Nucleus accumbens (tissue), 56 donors: Measurements from ENCODE around the gene PLEKHJ1.
"Not testable (repeated sequence)": the region's sequence is repeated elsewhere in the genome, so short reads cannot be mapped to it uniquely, and the experiment has no call there.

Source experiments
- DNase-seq, 56 donors: peaks; one replicate each; lab custom pipeline; 2025; lab: John Stamatoyannopoulos, UW

The PLEKHJ1 gene

GRCh38 chr19:2236314-2237050 lies at the start of gene PLEKHJ1, which contains the start of gene SF3A2:
TSS of gene PLEKHJ1 (minus strand) at chr19:2236329. CDS start at chr19:2236248, 81 bp downstream.
TSS of gene SF3A2 (plus strand) at chr19:2236824. CDS start at chr19:2243419, 6,595 bp downstream.
- DNase-seq, result peak; percentile 36 to 99 (median 94)

DNA sequence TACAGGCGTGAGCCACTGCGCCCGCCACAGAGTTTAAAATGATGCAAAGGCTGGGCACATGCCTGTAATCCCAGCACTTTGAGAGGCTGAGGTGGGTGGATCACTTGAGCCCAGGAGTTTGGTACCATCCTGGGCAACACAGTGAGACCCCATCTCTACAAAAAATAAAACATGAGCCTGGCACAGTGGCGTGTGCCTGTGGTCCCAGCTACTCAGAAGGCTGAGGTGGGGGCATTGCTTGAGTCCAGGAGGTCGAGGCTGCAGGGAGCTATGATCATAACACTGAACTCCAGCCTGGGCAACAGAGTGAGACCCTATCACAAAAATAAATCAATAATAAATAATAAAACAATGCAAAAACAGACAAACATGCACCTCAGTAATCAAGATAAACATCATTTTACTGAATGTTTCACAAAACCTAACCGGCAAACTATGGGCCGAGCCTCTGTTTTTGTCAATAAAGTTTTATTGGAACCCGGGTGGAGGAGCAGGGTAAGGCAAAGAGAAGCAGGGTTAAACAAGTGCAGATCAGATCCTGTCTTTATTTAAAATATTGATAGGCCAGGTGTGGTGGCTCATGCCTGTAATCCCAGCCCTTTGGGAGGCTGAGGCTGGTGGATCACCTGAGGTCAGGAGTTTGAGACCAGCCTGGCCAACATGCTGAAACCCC lies 47.8 kb upstream of the PLEKHJ1 start:
- DNase-seq, result no peak

GRCh38 chr19:2282862-2283237 lies 46.7 kb upstream of the PLEKHJ1 start:
- no peak for DNase-seq

DNA sequence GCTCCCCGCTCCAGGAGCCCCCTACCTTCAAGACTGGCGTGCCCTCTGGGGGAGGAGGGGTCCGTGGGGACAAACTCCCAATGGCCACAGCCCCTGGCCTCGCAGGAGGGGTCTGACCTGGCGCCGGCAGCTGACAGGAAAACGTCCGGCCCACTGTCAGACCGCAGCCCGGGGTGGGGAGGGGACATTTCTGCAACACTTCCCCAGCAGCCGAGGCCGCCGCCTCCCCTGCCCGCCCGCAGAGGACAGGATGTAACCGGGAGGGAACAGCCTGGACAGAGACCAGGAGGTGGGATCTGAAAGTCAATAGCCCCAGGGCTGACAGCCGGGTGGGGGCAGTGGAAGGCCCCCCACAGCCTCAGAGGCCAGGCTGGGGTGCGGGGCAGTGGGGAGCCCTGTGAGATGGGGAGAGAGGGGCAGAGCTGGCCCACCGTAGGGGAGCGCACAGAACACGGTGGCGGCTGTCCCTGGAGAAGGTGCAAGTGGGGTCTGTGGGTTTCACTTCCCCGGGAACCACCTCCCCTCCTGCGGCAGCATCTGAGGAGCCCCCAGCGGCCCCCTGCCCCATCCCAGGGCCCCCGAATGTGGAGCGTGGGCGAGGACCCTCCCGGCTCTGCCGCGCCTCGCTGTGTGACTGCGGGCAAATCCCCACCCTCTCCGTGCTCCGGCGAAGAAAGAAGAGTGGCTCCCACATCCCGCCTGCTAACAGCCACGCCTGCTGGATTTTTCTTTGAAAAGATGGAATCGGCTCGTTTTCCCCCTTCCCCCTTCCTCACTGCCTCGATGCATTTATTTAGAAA lies 46.1 kb upstream of the PLEKHJ1 start, which contains the start of gene PEAK3:
Gene PEAK3 (minus strand): TSS at position 114 of the 800 bp plus-strand sequence. CDS start 1,244 bp downstream, outside the sequence.
- DNase-seq, result peak in 37 of 56 donors; percentile 11 to 75 (median 28)

GRCh38 chr19:2281265-2282061 lies 45.3 kb upstream of the PLEKHJ1 start:
- DNase-seq, result not testable (repeated sequence)

- no peak for DNase-seq
Measured at GRCh38 chr19:2280633-2281264, 44.6 kb upstream of the PLEKHJ1 start.

GRCh38 chr19:2278459-2279158 lies 42.5 kb upstream of the PLEKHJ1 start:
- DNase-seq, result no peak

DNA sequence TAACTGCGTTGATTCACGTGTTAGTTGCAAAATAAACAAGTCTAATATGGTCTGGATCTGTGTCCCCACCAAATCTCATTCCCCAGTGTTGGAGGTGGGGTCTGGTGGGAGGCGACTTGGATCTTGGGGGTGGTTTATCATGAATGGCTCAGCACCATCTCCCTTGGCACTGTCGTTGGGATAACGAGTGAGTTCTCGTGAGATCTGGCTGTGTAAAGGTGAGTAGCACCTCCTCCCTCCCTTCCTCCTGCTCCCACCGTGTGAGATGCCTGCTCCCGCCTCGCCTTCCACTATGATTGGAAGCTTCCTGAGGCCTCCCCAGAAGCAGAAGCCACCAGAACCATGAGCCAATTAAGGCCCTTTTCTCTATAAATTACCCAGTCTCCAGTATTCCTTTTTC lies 41.0 kb upstream of the PLEKHJ1 start:
- DNase-seq, result no peak

DNA sequence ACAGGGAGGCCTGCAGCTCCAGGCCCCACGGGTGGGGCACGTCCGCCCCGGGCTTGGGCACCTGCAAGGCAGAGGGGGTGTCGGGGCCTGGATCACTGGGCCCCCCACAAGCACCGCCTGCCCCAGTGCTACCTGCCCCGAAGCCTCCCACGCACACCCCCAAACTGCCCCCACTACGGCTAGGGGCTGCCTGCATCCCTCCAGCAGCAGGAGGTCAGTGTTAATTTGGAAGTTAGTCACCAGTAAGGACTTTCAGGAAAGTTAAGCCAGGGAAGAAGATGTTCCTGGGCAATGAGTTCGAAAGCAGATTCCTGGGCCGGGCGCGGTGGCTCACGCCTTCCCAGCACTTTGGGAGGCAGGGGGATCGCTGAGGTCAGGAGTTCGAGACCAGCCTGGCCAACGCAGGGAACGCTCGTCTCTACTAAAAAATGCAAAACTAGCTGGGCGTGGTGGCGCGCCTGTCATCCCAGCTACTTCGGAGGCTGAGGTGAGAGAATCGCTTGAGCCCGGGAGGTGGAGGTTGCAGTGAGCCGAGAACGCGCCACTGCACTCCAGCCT lies 40.4 kb upstream of the PLEKHJ1 start:
- no peak for DNase-seq

GRCh38 chr19:2275588-2276428 lies 39.7 kb upstream of the PLEKHJ1 start:
- peak in 7 of 56 donors; percentile 18 to 41 (median 32) for DNase-seq

DNA sequence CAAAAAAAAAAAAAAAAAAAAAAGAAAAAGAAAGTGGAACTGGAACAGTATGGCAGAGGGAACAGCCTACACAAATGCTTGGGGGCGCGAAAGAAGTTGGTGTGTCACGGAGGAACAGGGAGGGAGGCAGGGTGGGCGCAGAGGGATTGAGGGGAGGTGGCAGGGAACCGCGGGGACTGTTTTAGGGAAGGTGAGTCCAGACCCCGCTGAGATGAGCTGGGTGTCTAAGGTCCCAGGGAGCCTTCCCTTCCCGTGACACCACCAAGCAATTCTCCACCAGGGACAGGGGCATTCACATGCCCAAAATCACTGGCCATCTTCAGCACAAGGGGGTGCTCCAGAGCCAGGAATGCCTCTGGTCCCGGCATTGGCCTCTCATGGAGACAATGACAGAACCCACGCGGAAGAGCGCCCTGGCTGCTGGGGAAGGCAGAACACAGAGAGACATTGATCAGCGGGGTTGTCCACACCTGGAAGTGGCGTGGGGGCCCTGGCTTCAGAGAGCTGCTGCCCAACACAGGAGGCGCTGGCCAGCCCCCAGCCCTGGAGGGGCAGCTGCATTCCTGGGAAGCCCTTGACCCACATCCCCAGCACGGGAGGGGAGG lies 38.9 kb upstream of the PLEKHJ1 start:
- DNase-seq, result peak in 45 of 56 donors; percentile 13 to 79 (median 52)

DNA sequence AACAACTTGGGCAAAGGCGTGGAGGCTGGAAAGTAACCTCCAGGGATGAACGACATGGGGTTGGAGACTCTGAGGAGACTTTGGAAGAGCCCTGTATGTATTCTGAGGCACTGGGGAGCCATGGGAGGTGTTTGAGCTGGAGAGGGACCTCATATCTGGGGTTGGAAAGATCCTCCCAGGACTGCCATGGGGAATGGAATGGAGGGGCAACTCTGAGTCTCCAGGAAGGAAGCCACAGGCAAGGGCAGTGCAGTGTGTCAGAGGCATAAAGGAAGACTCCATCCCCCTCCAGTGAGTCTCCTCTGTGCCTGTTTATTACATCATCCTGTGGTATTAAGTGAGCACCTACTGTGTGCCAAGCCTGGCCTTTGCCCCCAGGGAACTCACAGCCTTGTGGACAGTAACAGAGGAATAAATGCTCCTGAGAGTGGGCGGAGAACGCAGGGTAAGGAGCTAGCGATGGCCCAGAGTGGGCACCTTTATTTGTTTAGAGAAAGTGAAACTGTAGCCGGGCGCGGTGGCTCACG lies 38.1 kb upstream of the PLEKHJ1 start:
- DNase-seq, result no peak

GRCh38 chr19:2273356-2274184 lies 37.4 kb upstream of the PLEKHJ1 start:
- peak in 42 of 56 donors; percentile 5 to 74 (median 37) for DNase-seq

- peak in 1 of 56 donors; percentile 21 for DNase-seq
Measured at GRCh38 chr19:2271234-2272103, 35.3 kb upstream of the PLEKHJ1 start.
